ENCODE data around the gene NPW.

Gene NPW

GRCh38 chr16:2026461-2027023 lies 7.0 kb downstream of the NPW start, which contains the start of gene NHERF2:
Gene NHERF2, plus strand, starts transcription at chr16:2026902. Its CDS starts 104 bp downstream, at chr16:2027006.
- Histone ChIP-seq H3K27ac (ENCODE audit: low read depth, low read length) (no peak within 1 kb of the TSS), H3K9ac (ENCODE audit: low read depth, low read length) (no peak within 1 kb of the TSS), H3K4me1 (ENCODE audit: control insufficient read depth, insufficient read depth, low read length) (no peaks in the 10 kb centered on the region)

GRCh38 chr16:2027024-2028010 lies 7.7 kb downstream of the NPW start:
- Histone ChIP-seq H3K27ac (ENCODE audit: low read depth, low read length) (no peak overlapping the region), H3K36me3 (ENCODE audit: control insufficient read depth, insufficient read depth, low read length) (no peaks in the 10 kb centered on the region), H3K27me3 (ENCODE audit: control insufficient read depth, insufficient read depth, low read length) (peaks cover 32% of the 10 kb centered on the region), H3K9me3 (ENCODE audit: control insufficient read depth, insufficient read depth, low read length) (no peaks in the 10 kb centered on the region), H3K4me1 (ENCODE audit: control insufficient read depth, insufficient read depth, low read length) (no peaks in the 10 kb centered on the region), H3K4me3 (ENCODE audit: low read depth, low read length) (peak overlapping the region; percentile 49), H3K9ac (ENCODE audit: low read depth, low read length) (no peak overlapping the region)

More at GRCh38 chr16:2026461-2027023, 7.0 kb downstream of the NPW start, which contains the start of gene NHERF2:
- Histone ChIP-seq H3K27me3 (ENCODE audit: control insufficient read depth, insufficient read depth, low read length) (peaks cover 34% of the 10 kb centered on the region), H3K36me3 (ENCODE audit: control insufficient read depth, insufficient read depth, low read length) (no peaks in the 10 kb centered on the region), H3K4me3 (ENCODE audit: low read depth, low read length) (peak within 1 kb of the TSS; percentile 49), H3K9me3 (ENCODE audit: control insufficient read depth, insufficient read depth, low read length) (no peaks in the 10 kb centered on the region)

- no peaks in the 10 kb centered on the region for H3K36me3 ChIP-seq (ENCODE audit: control insufficient read depth, insufficient read depth, low read length)
- no peak overlapping the region for H3K27ac ChIP-seq (ENCODE audit: low read depth, low read length)
- H3K27me3 ChIP-seq (ENCODE audit: control insufficient read depth, insufficient read depth, low read length) = peaks cover 32% of the 10 kb centered on the region
- H3K9me3 ChIP-seq (ENCODE audit: control insufficient read depth, insufficient read depth, low read length) = no peaks in the 10 kb centered on the region
- no peaks in the 10 kb centered on the region for H3K4me1 ChIP-seq (ENCODE audit: control insufficient read depth, insufficient read depth, low read length)
- no peak overlapping the region for H3K9ac ChIP-seq (ENCODE audit: low read depth, low read length)
- no peak overlapping the region for H3K4me3 ChIP-seq (ENCODE audit: low read depth, low read length)
These were observed 8.6 kb downstream of the NPW start for GRCh38 chr16:2028146-2028545.

- no peaks in the 10 kb centered on the region for H3K36me3 ChIP-seq (ENCODE audit: control insufficient read depth, insufficient read depth, low read length)
- no peak overlapping the region for H3K9ac ChIP-seq (ENCODE audit: low read depth, low read length)
- H3K9me3 ChIP-seq (ENCODE audit: control insufficient read depth, insufficient read depth, low read length) = no peaks in the 10 kb centered on the region
- H3K27ac ChIP-seq (ENCODE audit: low read depth, low read length) = no peak overlapping the region
- peaks cover 32% of the 10 kb centered on the region for H3K27me3 ChIP-seq (ENCODE audit: control insufficient read depth, insufficient read depth, low read length)
- H3K4me3 ChIP-seq (ENCODE audit: low read depth, low read length) = no peak overlapping the region
- H3K4me1 ChIP-seq (ENCODE audit: control insufficient read depth, insufficient read depth, low read length) = no peaks in the 10 kb centered on the region
These were observed 9.1 kb downstream of the NPW start for GRCh38 chr16:2028620-2029220.

GRCh38 chr16:2029350-2029749 lies 9.8 kb downstream of the NPW start:
- Histone ChIP-seq H3K36me3 (ENCODE audit: control insufficient read depth, insufficient read depth, low read length) (no peaks in the 10 kb centered on the region), H3K27ac (ENCODE audit: low read depth, low read length) (no peak overlapping the region), H3K4me3 (ENCODE audit: low read depth, low read length) (no peak overlapping the region), H3K9me3 (ENCODE audit: control insufficient read depth, insufficient read depth, low read length) (no peaks in the 10 kb centered on the region), H3K27me3 (ENCODE audit: control insufficient read depth, insufficient read depth, low read length) (peaks cover 27% of the 10 kb centered on the region), H3K9ac (ENCODE audit: low read depth, low read length) (no peak overlapping the region), H3K4me1 (ENCODE audit: control insufficient read depth, insufficient read depth, low read length) (no peaks in the 10 kb centered on the region)

GRCh38 chr16:2030036-2030435 lies 10.5 kb downstream of the NPW start:
- H3K9me3 ChIP-seq (ENCODE audit: control insufficient read depth, insufficient read depth, low read length) = no peaks in the 10 kb centered on the region
- H3K27me3 ChIP-seq (ENCODE audit: control insufficient read depth, insufficient read depth, low read length) = peaks cover 27% of the 10 kb centered on the region
- no peaks in the 10 kb centered on the region for H3K36me3 ChIP-seq (ENCODE audit: control insufficient read depth, insufficient read depth, low read length)
- H3K4me3 ChIP-seq (ENCODE audit: low read depth, low read length) = no peak overlapping the region
- no peaks in the 10 kb centered on the region for H3K4me1 ChIP-seq (ENCODE audit: control insufficient read depth, insufficient read depth, low read length)
- no peak overlapping the region for H3K27ac ChIP-seq (ENCODE audit: low read depth, low read length)
- no peak overlapping the region for H3K9ac ChIP-seq (ENCODE audit: low read depth, low read length)

- no peak overlapping the region for H3K9ac ChIP-seq (ENCODE audit: low read depth, low read length)
- H3K9me3 ChIP-seq (ENCODE audit: control insufficient read depth, insufficient read depth, low read length) = no peaks in the 10 kb centered on the region
- peaks cover 19% of the 10 kb centered on the region for H3K27me3 ChIP-seq (ENCODE audit: control insufficient read depth, insufficient read depth, low read length)
- no peak overlapping the region for H3K27ac ChIP-seq (ENCODE audit: low read depth, low read length)
- no peaks in the 10 kb centered on the region for H3K36me3 ChIP-seq (ENCODE audit: control insufficient read depth, insufficient read depth, low read length)
- H3K4me1 ChIP-seq (ENCODE audit: control insufficient read depth, insufficient read depth, low read length) = no peaks in the 10 kb centered on the region
- H3K4me3 ChIP-seq (ENCODE audit: low read depth, low read length) = no peak overlapping the region
These were observed 11.5 kb downstream of the NPW start for GRCh38 chr16:2031081-2031577.

- peaks cover 9% of the 10 kb centered on the region for H3K27me3 ChIP-seq (ENCODE audit: control insufficient read depth, insufficient read depth, low read length)
- no peak overlapping the region for H3K27ac ChIP-seq (ENCODE audit: low read depth, low read length)
- H3K4me1 ChIP-seq (ENCODE audit: control insufficient read depth, insufficient read depth, low read length) = no peaks in the 10 kb centered on the region
- no peaks in the 10 kb centered on the region for H3K36me3 ChIP-seq (ENCODE audit: control insufficient read depth, insufficient read depth, low read length)
- H3K9ac ChIP-seq (ENCODE audit: low read depth, low read length) = no peak overlapping the region
- H3K9me3 ChIP-seq (ENCODE audit: control insufficient read depth, insufficient read depth, low read length) = no peaks in the 10 kb centered on the region
- no peak overlapping the region for H3K4me3 ChIP-seq (ENCODE audit: low read depth, low read length)
These were observed 12.9 kb downstream of the NPW start for GRCh38 chr16:2032285-2033056.

GRCh38 chr16:2033057-2033908 lies 13.7 kb downstream of the NPW start:
- Histone ChIP-seq H3K9ac (ENCODE audit: low read depth, low read length) (no peak overlapping the region), H3K9me3 (ENCODE audit: control insufficient read depth, insufficient read depth, low read length) (no peaks in the 10 kb centered on the region), H3K27me3 (ENCODE audit: control insufficient read depth, insufficient read depth, low read length) (peaks cover 1% of the 10 kb centered on the region), H3K4me1 (ENCODE audit: control insufficient read depth, insufficient read depth, low read length) (no peaks in the 10 kb centered on the region), H3K36me3 (ENCODE audit: control insufficient read depth, insufficient read depth, low read length) (no peaks in the 10 kb centered on the region), H3K27ac (ENCODE audit: low read depth, low read length) (no peak overlapping the region), H3K4me3 (ENCODE audit: low read depth, low read length) (no peak overlapping the region)
